ENCODE results near the gene IRF2.
"Not testable (repeated sequence)": the region's sequence is repeated elsewhere in the genome, so short reads cannot be mapped to it uniquely, and the experiment has no call there.

Gene IRF2

GRCh38 chr4:184386271-184386781 is 88.0 kb downstream of the IRF2 start:
- DNase-seq: no peak

DNA sequence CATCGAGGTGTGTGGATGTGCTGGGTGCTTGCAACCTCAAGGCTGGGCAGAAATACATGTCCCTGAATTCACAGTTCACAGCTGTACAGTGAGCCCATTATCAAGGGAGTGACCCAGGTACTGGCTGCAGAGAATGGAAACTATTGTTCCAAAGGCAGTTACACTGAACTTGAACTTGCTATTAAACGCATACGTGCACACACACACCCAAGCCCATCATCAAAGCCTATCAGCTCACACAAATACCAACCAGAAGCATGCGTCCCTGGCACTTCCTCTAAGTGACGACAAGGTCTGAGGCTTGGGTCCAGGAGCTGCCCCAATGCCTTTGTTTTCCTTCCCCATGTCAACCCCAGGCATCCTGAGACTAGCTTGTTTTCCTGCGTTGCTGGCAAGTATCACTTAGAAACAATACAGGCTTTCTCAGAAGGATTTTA is 88.6 kb downstream of the IRF2 start:
- DNase-seq: no peak

DNA sequence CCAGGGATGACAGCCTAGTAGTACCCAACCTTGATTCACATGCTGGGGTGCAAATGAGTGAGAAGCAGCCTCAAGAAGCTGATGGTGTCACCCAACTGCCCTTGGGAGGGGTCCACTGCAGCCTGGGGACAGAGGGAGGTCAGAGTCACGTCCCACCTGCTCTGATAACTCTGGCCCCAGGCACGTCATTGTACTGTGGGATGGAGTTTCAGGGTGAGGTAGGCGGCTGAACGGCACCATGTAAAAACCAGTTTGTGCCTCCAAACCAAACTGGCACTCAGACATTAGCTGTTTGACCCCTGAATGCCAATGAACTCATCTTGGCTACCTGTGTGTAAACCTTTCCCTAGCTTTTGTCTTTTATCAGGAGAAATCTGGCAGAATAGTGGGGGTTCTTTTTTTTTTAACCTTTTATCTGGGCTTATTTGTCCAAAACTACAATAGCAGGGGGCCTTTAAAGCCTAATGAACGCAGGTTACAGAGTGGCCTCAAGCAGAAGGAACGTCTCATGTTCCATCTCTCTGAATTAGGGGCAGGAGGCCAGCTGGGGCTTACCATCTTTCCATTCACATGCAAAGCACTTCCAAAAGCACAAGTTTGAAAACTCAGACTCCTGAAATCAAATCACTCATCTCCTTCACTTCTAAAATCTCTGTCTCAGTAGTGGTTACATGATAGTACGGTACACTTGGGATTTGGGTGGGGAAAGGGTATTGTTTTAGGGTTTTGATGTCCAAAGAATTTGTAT is 89.4 kb downstream of the IRF2 start:
- no peak for DNase-seq

DNA sequence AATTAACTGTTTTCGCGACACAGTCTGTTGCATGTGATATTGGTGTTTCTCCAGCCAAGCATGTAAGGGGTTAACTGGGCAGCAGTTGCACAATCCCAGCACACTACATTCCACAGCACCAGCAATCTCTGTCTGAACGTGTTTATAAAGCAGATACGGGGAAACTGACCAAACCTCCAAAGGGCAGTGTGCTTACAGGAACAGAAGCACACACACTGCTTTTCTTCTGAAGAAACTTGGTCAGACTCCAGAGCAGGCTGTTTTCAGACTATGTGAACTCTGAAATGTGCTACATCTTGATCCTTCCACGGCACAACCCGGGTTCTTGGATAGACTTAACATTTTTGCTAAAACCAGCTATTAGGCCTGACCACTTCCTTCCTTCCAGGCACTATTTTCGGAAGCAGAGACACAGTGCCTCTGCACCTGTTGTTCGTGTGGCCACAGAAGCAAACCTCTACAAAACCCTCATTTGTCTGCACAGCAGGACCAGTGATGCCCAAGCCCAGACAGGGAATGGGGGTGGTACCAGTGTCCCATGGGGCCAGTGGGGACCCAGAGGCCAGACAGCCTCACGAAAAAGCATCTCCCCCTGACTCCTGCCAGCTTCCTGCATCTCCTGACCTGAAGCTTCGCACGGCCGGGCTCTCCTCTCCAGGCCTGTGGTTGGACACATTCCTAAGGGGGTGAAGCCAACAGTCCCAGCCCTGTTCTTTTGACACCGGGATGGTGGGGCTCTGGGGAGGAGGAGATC is 90.1 kb downstream of the IRF2 start:
- DNase-seq: no peak

- DNase-seq: no peak
Observed at GRCh38 chr4:184383497-184384055, 90.8 kb downstream of the IRF2 start.

DNA sequence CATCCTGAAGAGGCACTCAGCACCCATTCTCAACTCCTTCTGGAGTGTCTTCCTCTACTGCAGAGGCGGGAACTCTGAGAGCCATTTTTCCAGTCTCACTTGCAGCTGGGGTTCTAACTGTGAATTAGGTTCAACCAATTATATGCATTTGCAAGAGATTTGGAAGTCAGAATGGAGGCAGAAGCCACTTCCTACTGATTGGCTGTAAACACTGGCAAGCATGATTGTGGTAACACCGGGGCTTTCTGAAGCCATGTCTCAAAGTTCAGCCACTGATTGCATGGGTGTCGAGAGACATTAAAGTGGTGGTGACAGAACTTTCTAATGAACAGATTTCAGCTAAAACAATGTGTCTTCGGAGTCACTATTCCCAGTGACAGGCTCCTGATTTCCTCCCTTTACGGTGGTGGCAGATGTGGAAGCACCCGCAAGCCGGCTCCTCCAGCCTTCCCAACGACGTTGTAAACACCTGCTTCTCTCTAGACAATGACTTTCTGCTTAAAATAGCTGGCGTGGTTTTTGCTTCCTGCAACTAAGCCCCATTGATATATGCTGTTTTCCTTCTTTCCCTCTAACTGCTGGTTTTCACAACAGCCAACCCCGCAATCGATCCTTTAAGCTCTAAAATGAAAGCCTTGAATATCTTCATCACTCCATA is 92.0 kb downstream of the IRF2 start:
- DNase-seq: no peak

- DNase-seq: no peak
Observed at GRCh38 chr4:184380707-184381106, 93.6 kb downstream of the IRF2 start.

GRCh38 chr4:184380214-184380613 is 94.1 kb downstream of the IRF2 start:
- DNase-seq: not testable (repeated sequence)

- no peak for DNase-seq
Observed at GRCh38 chr4:184376923-184377322, 97.4 kb downstream of the IRF2 start.

- no peak for DNase-seq
Observed at GRCh38 chr4:184376126-184376838, 98.1 kb downstream of the IRF2 start.

GRCh38 chr4:184375623-184376022 is 98.7 kb downstream of the IRF2 start:
- not testable (repeated sequence) for DNase-seq

DNA sequence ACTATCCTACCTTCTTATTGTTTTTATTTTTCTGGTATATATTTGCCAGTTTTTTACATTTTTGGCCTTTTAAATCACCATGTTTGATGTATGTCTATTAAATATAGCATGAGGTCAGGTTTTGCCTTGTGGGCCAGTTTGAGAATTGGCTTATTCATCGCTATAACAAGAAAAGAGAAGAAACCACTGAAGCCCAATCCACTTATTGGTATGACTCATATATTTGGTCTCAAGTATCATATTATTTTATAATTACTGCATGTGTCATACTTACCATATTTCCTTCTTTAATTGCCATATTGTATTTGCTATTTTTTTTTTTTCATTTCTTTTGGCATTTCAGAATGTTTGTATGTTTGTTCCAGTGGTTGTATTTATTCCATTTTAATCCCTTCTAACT is 99.3 kb downstream of the IRF2 start:
- no peak for DNase-seq

- DNase-seq: no peak
Observed at GRCh38 chr4:184373886-184374405, 100.4 kb downstream of the IRF2 start.

GRCh38 chr4:184371390-184371787 is 103.0 kb downstream of the IRF2 start:
- DNase-seq: no peak

DNA sequence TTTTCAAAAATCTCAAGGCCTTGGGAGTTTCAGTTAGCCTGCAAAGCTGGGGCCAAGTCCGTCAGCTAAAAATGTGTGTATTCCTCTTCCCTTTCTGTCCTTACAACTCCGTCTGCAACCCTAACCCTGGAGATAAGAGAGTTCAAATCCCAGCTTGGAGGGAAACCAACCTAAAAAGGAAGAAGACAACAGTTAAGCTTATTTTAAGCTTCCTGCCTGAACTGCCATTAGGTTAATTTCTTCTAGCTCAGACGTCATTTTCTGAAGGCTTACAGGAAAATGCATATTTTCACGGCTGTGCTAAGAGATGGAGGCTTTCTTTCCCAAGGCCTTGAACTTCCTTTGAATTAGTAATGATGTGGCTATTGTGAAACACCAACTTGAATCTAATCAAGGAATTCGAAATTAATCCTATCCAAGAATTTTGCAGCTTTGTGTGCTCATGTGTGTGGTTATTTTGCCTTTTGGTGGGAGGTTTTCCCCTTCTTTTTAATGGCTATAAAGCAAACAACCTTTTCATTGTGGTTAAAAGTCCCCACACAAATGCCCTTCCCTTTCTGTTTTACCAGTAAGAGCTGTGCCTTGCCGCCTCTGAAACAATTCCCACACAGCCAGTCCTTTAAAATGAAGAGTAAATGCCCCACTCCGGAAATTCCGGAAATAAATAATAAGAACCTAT is 103.5 kb downstream of the IRF2 start:
- no peak for DNase-seq

DNA sequence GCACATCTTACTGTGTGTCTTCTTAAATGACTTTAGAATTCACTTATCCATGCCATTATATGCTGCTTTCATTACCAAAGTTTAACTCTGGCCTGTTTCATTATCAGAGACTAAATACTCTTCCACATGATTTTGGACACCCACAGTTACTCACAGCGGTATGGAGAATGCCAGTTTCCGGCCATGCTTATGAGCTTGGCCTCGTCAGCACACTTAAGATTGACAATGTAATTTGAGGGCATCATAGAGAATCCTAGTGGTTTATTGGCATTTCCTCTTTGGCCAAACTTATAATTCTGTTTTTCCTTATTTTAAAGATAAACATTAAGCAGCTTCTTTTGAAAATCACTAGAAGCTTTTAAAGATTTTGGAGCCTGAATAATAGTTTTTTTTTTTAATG is 104.5 kb downstream of the IRF2 start:
- no peak for DNase-seq

- no peak for DNase-seq
Observed at GRCh38 chr4:184368731-184369130, 105.6 kb downstream of the IRF2 start.

DNA sequence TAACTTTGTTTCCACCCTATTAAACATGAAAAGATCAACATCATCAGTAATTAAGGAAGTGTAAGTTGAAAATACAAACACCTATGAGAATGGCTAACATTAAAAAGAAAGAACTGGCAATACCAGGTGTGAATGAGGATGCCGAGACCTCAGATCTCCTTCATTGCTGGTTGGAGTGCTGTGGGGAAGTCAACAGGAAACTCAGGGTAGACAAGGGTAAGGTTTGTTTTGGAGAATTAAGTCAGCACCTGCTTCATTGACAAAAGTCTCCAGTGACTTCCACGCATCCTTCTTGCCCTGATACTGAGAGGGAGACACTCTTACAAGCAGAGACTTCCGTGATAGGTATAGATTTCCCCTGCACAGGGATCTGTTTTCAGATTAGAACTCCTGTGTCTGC is 106.1 kb downstream of the IRF2 start:
- DNase-seq: no peak

- DNase-seq: no peak
Observed at GRCh38 chr4:184364100-184364921, 110.0 kb downstream of the IRF2 start.

GRCh38 chr4:184363258-184363657 is 111.1 kb downstream of the IRF2 start:
- DNase-seq: no peak

GRCh38 chr4:184362396-184362795 is 112.0 kb downstream of the IRF2 start:
- no peak for DNase-seq
